IMR-90 (cell line): ENCODE results near the gene UBL4B. TPM values are rescaled to one million over a fixed set of nuclear protein-coding genes. Genes with fewer than 3 reads are reported as not detected.

ENCODE experiments used
- ATAC-seq: fragments of 200-7000 bp; cut with Tn5 transposase; 2 replicates; pipeline ENCODE4 v1.9.1; 2020; ENCODE audit warnings: low read depth, mild to moderate bottlenecking, moderate library complexity
- BruUV-seq: library from RNA; stranded (reverse); fragments of 400-500 nt; replicated peaks from 2 replicates; lab custom pipeline; 2021; lab: Mats Ljungman, UMichigan
- CTCF ChIA-PET: fragments of 300-600 bp; formaldehyde crosslinking; extraction: SDS; loops from one replicate; lab custom pipeline; 2021; ENCODE audit warnings: antibody characterized with exemption; lab: Yijun Ruan, JAX
- POLR2A ChIA-PET: fragments of 300-600 bp; sonication (Branson Sonifier 250); formaldehyde crosslinking; loops from one replicate; lab custom pipeline; 2022; ENCODE audit warnings: antibody characterized with exemption; ENCODE audit not compliant: unreplicated experiment; lab: Charles Lee
- DNase-seq: peaks from one replicate; pipeline ENCODE4 v3.0.0; 2013
- H2AFZ ChIP-seq: replicated peaks from 2 replicates; pipeline ENCODE3; 2013; ENCODE audit warnings: low read length, mild to moderate bottlenecking; ENCODE audit not compliant: poor library complexity
- H2AK5ac ChIP-seq: 2 replicates; pipeline ENCODE4 v1.6.1; 2013; ENCODE audit warnings: low read depth, low read length, inconsistent platforms
- H2AK9ac ChIP-seq: replicated peaks from 2 replicates; pipeline ENCODE3; 2013; ENCODE audit warnings: mild to moderate bottlenecking, low read depth, low read length, moderate library complexity; ENCODE audit not compliant: poor library complexity
- H2BK120ac ChIP-seq: 2 replicates; pipeline ENCODE4 v1.6.1; 2013; ENCODE audit warnings: low read depth, low read length, inconsistent platforms
- H2BK15ac ChIP-seq: 3 replicates; pipeline ENCODE4 v1.6.1; 2013; ENCODE audit warnings: low read depth, low read length, inconsistent platforms
- H2BK20ac ChIP-seq: 2 replicates; pipeline ENCODE4 v1.6.1; 2013; ENCODE audit warnings: low read depth, mild to moderate bottlenecking, inconsistent platforms, low read length, moderate library complexity
- H2BK5ac ChIP-seq: 2 replicates; pipeline ENCODE4 v1.6.1; 2013; ENCODE audit warnings: mild to moderate bottlenecking, low read depth, low read length, inconsistent platforms; ENCODE audit not compliant: poor library complexity, severe bottlenecking
- H3K14ac ChIP-seq: replicated peaks from 2 replicates; pipeline ENCODE4 v1.6.1; 2013; ENCODE audit warnings: low read depth, low read length, inconsistent platforms
- H3K18ac ChIP-seq: 2 replicates; pipeline ENCODE4 v1.6.1; 2013; ENCODE audit warnings: low read depth, low read length, control low read depth
- H3K23ac ChIP-seq: 2 replicates; pipeline ENCODE4 v1.6.1; 2013; ENCODE audit warnings: low read depth, low read length, inconsistent platforms
- H3K27ac ChIP-seq: 2 replicates; pipeline ENCODE4 v1.5.1; 2013; ENCODE audit warnings: mild to moderate bottlenecking, control low read depth, low read length; ENCODE audit not compliant: insufficient read depth
- H3K27me3 ChIP-seq: 2 replicates; pipeline ENCODE4 v1.6.1; 2013; ENCODE audit warnings: low read length; ENCODE audit not compliant: control insufficient read depth, insufficient read depth
- H3K36me3 ChIP-seq: 2 replicates; pipeline ENCODE4 v1.6.1; 2013; ENCODE audit warnings: low read length, mixed read lengths; ENCODE audit not compliant: control insufficient read depth, insufficient read depth
- H3K4ac ChIP-seq: 2 replicates; pipeline ENCODE4 v1.6.1; 2013; ENCODE audit warnings: low read depth, low read length, inconsistent platforms
- H3K4me1 ChIP-seq: 2 replicates; pipeline ENCODE4 v1.6.1; 2013; ENCODE audit warnings: low read length, mixed read lengths; ENCODE audit not compliant: control insufficient read depth, insufficient read depth
- H3K4me2 ChIP-seq: 2 replicates; pipeline ENCODE4 v1.6.1; 2013; ENCODE audit warnings: low read depth, mild to moderate bottlenecking, control low read depth, low read length, moderate library complexity
- H3K4me3 ChIP-seq: 2 replicates; pipeline ENCODE4 v1.5.1; 2013; ENCODE audit warnings: low read depth, mild to moderate bottlenecking, control low read depth, low read length, moderate library complexity; ENCODE audit not compliant: insufficient read depth
- H3K56ac ChIP-seq: 2 replicates; pipeline ENCODE4 v1.6.1; 2013; ENCODE audit warnings: low read length, inconsistent platforms; ENCODE audit not compliant: insufficient read depth; ENCODE audit errors: extremely low read depth
- H3K79me1 ChIP-seq, 2 experiments: 2 replicates each; pipeline ENCODE4 v1.6.1; 2013; ENCODE audit warnings: low read length in 2 of 2, inconsistent platforms in 1 of 2, low read depth in 1 of 2
- H3K9ac ChIP-seq: 2 replicates; pipeline ENCODE4 v1.6.1; 2013; ENCODE audit warnings: low read depth, low read length, control low read depth
- H3K9me1 ChIP-seq: 2 replicates; pipeline ENCODE4 v1.6.1; 2013; ENCODE audit warnings: low read length, inconsistent platforms; ENCODE audit not compliant: insufficient read depth
- H3K9me3 ChIP-seq: 2 replicates; pipeline ENCODE4 v1.6.1; 2013; ENCODE audit warnings: low read length; ENCODE audit not compliant: control insufficient read depth, insufficient read depth
- H4K20me1 ChIP-seq: 2 replicates; pipeline ENCODE4 v1.6.1; 2013; ENCODE audit warnings: low read length, inconsistent platforms; ENCODE audit not compliant: insufficient read depth
- H4K5ac ChIP-seq: 2 replicates; pipeline ENCODE4 v1.6.1; 2013; ENCODE audit warnings: mild to moderate bottlenecking, low read depth, low read length, control low read depth
- H4K8ac ChIP-seq, 2 experiments: 2 replicates each; pipeline ENCODE4 v1.6.1; 2013; ENCODE audit warnings: low read depth in 2 of 2, low read length in 2 of 2, control low read depth in 1 of 2, inconsistent platforms in 1 of 2
- H4K91ac ChIP-seq: 2 replicates; pipeline ENCODE4 v1.6.1; 2013; ENCODE audit warnings: low read depth, low read length, inconsistent platforms; ENCODE audit not compliant: insufficient read depth
- CEBPB ChIP-seq: IDR thresholded peaks from 2 replicates; pipeline ENCODE4 v1.6.1; 2012; ENCODE audit warnings: low read depth, low read length, improper control_type of control experiment
- CHD1 ChIP-seq: IDR thresholded peaks from 2 replicates; pipeline ENCODE4 v1.6.1; 2012; ENCODE audit warnings: low read depth, low read length, improper control_type of control experiment
- CTCF ChIP-seq: conservative IDR thresholded peaks from 2 replicates; pipeline ENCODE4 v1.5.1; 2012; ENCODE audit warnings: mild to moderate bottlenecking, low read depth, low read length, improper control_type of control experiment
- WGBS, 2 experiments: methylation state at CpG; one replicate each; pipeline versions ENCODE4 v1.1.5 to v1.1.7; 2013; ENCODE audit warnings: missing lambda C conversion rate in 2 of 2; ENCODE audit not compliant: insufficient read length in 1 of 2; ENCODE audit errors: extremely low coverage in 2 of 2; 5-methylcytosine and 5-hydroxymethylcytosine counted together
- dilution Hi-C: fragments of 300-500 bp; cut with HindIII; formaldehyde crosslinking; loops from one replicate; pipeline ENCODE4 v1.14.3; 2018; ENCODE audit warnings: low sequenced_read_pairs; ENCODE audit not compliant: unreplicated experiment
- in situ Hi-C: fragments of 300-500 bp; cut with MboI; formaldehyde crosslinking; loops from 3 replicates; pipeline ENCODE4 v1.14.3; 2019; ENCODE audit warnings: low sequenced_read_pairs, inconsistent platforms, mixed read lengths
- intact Hi-C: fragments of 100-400 bp; cut with micrococcal nuclease; formaldehyde crosslinking; loops from 2 replicates; pipeline ENCODE4 v1.10.0; 2022
- polyA plus RNA-seq, 3 experiments: library from polyadenylated mRNA; depleted of rRNA; stranded (reverse); fragments of >200 nt; gene quantifications; 2 replicates each; pipeline ENCODE4 v1.2.3, GENCODE V29; 2012; ENCODE audit warnings: low replicate concordance in 1 of 3
- total RNA-seq: library from RNA; depleted of rRNA; stranded (reverse); fragments of >200 nt; gene quantifications from 2 replicates; pipeline ENCODE4 v1.2.3, GENCODE V29; 2012

The UBL4B gene
- total and polyA plus RNA-seq, 2 of the 4 experiments (the other 2 are of a cell fraction): not detected

GRCh38 chr1:110064576-110065337, 47.5 kb upstream of the UBL4B start:
- H3K14ac ChIP-seq: no peak overlapping the region
- BruUV-seq: no TSS peak
- H3K4me3 ChIP-seq: no peak overlapping the region
- ATAC-seq: no peak
- no peak overlapping the region for H3K18ac ChIP-seq
- H3K27me3 ChIP-seq: peaks cover 40% of the 10 kb centered on the region
- no peak overlapping the region for H2BK20ac ChIP-seq
- no peak overlapping the region for H3K9ac ChIP-seq
- no peak overlapping the region for H3K56ac ChIP-seq
- no peak overlapping the region for H2BK15ac ChIP-seq
- peaks cover 4% of the 10 kb centered on the region; the same call in 1 of the 2 replicates for H3K36me3 ChIP-seq
- 0 out of 2 replicates have a peak, but pooled peaks cover 5% of the 10 kb centered on the region for H3K9me1 ChIP-seq
- dilution Hi-C loops (no loop called here), intact Hi-C loops (no loop called here), in situ Hi-C loops (no loop called here)
- no peak overlapping the region for H2AK5ac ChIP-seq
- H2AK9ac ChIP-seq: no peak overlapping the region
- no peaks in the 10 kb centered on the region; the same call in 1 of the 2 replicates for H3K4me1 ChIP-seq
- H2AFZ ChIP-seq: no peak overlapping the region
- DNase-seq: no peak
- 86% methylated on average over 11 of the region's 18 CpGs; no CpG with 5 or more reads in 1 of the 2 experiments for WGBS, 2 experiments
- no peak overlapping the region for H3K23ac ChIP-seq
- no peak for TF ChIP-seq CEBPB
- no peak for TF ChIP-seq CTCF
- no peak for TF ChIP-seq CHD1
- H2BK5ac ChIP-seq: no peak overlapping the region
- H3K4ac ChIP-seq: no peak overlapping the region
- H2BK120ac ChIP-seq: no peak overlapping the region
- CTCF ChIA-PET: interaction anchor here (0.9 to 1.5 kb wide), 2 partner anchors 9 to 24 kb away, joined by 3 to 6 read pairs; no protein-coding TSS in a partner anchor
- POLR2A ChIA-PET: no interaction called here
- 0 out of 4 replicates have a peak, but pooled peaks cover 0 to 3% of the 10 kb centered on the region in 2 experiments for H3K79me1 ChIP-seq
- H3K27ac ChIP-seq: no peak overlapping the region
- H3K9me3 ChIP-seq: peaks cover 21% of the 10 kb centered on the region
- H4K5ac ChIP-seq: no peak overlapping the region
- H4K8ac ChIP-seq: no peak overlapping the region
- H3K4me2 ChIP-seq: no peak overlapping the region
- H4K91ac ChIP-seq: no peak overlapping the region
- H4K20me1 ChIP-seq: peaks cover 29% of the 10 kb centered on the region; the same call in 1 of the 2 replicates
